ENCODE measurements around the gene DSCAML1.

Gene DSCAML1

GRCh38 chr11:117538263-117539135, 258.5 kb downstream of the DSCAML1 start:
- no peak for DNase-seq

DNA sequence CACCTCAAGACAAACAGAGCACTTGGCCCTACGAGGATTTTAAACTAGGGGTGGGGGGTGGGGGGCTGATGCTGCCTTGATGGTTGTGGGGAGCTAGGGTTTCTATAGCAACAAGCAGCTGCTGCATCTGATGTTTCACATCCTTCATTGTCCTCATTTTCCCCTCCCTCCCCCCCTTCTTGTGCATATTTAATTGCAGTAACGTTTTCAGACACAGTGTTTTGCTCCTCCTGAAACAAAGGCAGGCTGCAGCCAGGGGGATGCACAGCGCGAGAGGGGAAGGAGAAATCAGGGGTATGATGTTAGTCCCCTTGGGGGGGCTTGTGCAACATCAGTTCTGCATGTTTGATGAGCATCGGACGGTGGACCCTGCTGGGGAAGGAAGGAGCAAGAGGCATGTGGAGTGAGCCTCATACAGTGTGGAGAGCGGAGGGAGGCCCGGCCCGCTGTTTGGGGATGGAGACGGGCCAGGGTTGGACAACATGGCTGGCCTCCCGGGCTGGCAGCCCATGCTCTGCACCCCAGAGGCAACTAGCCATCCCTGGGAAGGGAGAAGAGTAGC, 261.1 kb downstream of the DSCAML1 start:
- DNase-seq: no peak

GRCh38 chr11:117535201-117535849, 261.7 kb downstream of the DSCAML1 start:
- no peak for DNase-seq

GRCh38 chr11:117532568-117532967, 264.4 kb downstream of the DSCAML1 start:
- DNase-seq: no peak

- peak; percentile 16 for DNase-seq
Observed at GRCh38 chr11:117529816-117530215, 267.2 kb downstream of the DSCAML1 start.

- DNase-seq: no peak
Observed at GRCh38 chr11:117528097-117528721, 268.8 kb downstream of the DSCAML1 start.

DNA sequence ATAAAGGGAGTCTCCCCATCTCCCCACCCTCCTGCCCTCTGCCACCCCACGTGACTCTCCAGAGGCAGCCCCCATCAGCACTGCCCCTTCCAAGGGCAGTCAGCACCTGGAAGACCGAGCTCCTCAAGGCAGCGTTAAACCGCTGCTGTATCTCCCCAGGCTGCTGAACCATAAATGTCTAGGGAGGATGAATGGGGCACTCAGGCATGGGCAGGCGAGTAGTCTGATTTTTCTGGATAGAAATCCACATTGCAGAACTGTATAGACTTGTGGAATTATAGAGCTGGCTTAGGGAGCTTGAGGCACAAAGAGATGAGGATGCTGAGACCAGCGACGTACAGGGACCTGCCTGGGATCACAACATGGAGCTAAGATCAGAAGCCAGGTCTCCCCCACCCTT, 269.7 kb downstream of the DSCAML1 start:
- no peak for DNase-seq

DNA sequence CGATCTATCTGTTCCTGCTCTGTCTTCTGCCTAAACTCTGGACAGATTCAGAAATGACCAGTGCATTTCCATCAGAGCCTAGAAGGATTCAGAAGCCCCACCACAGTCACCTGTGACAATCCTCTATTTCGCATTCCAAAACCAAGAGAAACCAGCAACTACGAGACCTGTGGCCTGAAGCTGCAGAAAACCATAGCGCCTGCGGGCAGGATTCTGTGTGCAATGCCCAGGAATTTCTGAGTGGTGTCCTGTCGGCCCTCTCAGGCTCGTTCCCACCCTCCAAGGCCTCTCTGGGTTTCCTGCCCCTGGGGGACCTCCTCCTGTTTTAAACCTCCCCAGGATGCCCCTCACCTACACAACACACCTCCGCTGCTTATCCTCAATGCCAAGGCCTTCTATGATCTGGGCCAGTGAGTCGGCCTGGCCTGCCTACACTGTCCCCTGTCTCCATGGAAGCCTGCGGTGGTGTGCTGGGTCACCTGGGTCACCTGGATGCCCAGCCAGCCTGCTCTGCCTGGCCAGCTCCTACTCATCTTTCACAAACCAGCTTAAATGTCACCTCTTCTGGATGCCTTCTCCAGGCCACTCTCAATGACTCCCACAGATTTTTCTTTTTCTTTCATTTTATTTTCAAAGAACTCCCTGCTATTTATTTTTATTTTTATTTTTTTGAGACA, 271.0 kb downstream of the DSCAML1 start:
- no peak for DNase-seq

DNA sequence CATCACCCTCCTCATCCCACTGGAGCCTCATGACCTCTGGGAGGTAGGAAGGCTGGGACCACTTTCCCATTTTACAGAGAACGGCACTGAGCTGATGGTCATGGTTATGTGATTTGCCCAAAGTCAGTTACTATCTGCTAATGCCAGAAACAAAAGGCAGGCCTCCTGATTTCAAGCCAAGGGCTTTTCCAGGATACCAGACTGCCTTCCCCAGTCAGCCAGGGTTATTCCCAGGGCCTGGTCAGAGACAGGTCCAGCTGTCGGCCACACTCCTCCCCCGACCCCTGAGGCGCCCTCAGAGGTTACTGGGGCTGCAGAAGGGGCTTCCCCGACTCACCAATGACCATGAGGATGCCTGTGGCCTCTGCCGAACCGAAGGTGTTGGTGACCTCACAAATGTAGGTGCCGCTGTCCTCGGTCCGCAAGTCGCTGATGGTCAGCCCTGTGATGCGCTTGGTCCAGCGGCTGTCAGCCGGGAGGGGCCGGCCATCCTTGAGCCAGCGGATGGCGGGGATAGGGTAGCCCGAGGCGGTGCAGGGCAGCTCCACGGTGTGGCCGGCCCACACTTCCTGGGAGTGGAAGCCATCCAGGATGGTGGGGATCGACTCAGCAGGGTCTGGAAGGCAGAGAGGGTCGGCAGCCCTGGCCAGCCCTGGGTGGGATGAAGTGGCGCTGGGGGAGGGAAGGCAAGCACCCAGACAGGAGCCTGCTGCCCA, 272.4 kb downstream of the DSCAML1 start:
- DNase-seq: no peak

- DNase-seq: no peak
Observed at GRCh38 chr11:117523680-117524079, 273.3 kb downstream of the DSCAML1 start.

DNA sequence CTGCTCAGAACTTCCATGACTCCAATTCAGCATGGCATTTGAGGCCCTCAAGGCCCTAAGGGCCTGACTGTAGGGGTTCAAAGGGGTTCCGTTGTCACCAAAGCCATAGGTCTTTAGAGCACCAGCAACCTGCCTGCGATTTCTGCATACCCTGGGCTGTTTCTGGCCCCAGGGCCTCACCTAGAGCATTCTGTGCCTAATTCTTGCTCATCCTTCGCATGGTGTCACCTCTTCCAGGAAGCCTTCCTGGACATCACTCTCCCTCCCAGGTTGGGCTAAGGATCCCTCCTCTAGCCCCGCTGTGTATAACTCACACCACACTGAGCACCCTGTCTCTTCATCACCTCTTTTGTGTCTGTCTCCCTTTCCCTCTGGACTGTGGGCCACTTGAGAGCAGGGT, 275.0 kb downstream of the DSCAML1 start:
- DNase-seq: no peak

DNA sequence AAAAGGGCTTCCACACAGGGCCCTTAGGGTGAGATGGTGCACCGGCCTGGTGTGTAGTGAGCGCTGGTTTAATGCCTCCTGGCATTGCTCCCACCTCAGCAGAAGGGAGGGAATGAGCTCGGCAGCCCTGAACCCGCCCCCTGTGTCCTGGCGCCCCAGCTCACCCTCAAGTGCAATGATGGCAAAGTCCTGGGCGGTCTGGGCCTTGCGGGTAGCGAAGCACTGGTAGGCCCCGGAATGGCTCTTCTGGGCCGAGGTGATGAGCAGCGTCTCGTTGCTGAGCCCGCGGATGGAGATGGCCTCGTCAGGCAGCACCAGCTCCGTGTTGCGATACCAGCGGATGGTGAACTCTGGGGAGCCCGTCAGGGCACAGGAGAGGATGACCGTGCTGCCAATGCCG, 276.1 kb downstream of the DSCAML1 start:
- DNase-seq: no peak

- DNase-seq: peak; percentile 22
Observed at GRCh38 chr11:117520201-117520600, 276.8 kb downstream of the DSCAML1 start.

GRCh38 chr11:117519590-117519989, 277.4 kb downstream of the DSCAML1 start:
- no peak for DNase-seq

DNA sequence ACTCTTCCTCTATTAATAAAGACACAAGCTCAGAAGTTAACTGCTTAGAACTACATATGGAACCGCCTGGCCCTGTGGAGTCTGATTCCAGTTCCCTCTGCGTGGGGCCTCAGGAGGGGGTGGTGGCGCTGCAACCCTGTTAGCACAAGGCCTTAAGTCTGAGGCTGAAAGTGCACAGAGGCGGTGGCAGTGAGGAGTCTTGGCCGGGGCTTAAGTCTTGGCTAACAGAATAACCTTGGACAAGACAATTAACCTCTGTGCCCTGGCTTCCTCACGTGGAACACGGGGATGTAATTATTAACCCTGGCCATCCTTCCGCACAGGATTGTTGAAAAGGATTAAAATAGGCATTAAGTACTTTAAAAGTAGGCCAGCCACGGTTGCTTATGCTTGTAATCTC, 277.8 kb downstream of the DSCAML1 start:
- no peak for DNase-seq

DNA sequence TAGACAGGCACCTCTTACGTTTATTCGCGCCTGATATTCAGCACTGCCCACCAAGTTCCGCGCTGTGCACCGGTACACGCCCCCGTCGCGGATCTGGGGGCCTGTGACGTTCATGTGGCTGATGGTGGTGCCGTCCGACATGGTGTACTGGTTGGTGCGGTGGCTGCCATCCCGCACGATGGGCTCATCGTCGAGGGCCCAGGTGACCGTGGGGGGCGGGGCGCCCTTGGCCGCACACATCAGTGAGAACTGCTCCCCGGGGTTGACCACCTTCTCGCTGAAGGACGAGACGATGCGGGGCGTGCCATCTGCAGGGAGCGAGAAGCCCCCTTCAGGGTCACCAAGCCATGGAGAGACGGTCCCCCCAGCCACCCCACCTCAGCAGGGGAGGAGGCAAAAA, 278.6 kb downstream of the DSCAML1 start:
- no peak for DNase-seq

- DNase-seq: no peak
Observed at GRCh38 chr11:117517097-117517496, 279.9 kb downstream of the DSCAML1 start.

DNA sequence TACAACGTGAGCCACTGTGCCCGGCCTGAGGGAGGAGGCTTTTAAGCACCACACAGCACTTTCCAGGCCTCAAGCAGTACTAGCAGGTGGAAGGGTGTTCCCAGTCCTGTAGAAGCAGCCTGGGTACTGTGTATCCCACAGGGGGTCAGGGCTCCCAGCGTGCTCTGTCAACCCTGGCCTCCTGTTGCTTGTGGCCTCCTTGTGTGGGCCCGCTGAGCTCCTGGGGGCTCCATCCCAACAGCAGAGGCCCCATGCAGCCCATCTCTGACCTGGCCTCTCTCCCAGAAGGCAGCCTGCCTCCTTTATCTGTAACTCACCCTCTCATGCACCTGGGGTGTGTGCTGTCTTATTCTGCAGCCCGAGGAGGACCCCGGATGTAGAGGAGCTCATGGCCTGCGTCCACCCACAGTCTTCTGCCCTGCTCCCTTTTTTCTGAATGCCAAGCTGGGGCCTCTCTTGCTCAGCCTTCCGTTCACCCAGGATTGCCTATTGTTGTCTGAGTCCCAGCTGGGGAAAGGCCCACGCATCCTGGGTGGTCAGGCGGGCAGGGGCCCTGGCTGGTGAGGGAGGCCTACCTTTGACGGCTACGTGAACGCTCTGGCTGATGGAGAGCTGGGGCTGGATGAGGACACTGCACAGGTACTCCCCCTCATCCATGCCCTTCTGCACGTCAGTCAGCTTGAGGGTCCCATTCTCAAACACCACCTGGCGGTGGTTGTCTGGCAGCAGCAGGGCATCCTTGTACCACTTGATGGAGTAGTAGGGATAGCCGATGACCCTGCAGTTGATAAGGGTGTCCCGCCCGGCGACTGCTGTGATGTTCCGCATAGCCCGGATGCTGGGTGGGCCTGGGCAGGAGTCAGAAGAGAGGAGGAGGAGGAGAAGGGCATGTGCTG, 280.9 kb downstream of the DSCAML1 start:
- no peak for DNase-seq

DNA sequence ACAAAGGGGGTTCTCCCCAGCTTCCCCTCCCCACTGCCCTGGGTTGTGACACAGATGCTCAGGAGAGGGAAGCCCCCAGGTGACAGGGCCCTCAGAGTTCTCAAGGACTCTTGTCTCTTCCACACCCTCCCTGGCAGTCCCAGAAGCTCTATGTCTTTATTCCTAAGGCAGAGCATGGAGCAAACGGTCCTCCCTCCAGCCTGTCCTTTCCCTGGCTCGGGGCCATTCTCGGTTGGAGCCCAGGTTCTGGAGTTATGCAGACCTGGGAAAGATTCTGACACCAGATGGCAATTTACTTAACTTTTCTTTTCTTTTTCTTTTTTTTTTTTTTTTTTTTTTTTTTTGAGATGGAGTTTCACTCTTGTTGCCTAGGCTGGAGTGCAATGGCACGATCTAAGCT, 282.8 kb downstream of the DSCAML1 start:
- DNase-seq: no peak

GRCh38 chr11:117513666-117514065, 283.4 kb downstream of the DSCAML1 start:
- no peak for DNase-seq

DNA sequence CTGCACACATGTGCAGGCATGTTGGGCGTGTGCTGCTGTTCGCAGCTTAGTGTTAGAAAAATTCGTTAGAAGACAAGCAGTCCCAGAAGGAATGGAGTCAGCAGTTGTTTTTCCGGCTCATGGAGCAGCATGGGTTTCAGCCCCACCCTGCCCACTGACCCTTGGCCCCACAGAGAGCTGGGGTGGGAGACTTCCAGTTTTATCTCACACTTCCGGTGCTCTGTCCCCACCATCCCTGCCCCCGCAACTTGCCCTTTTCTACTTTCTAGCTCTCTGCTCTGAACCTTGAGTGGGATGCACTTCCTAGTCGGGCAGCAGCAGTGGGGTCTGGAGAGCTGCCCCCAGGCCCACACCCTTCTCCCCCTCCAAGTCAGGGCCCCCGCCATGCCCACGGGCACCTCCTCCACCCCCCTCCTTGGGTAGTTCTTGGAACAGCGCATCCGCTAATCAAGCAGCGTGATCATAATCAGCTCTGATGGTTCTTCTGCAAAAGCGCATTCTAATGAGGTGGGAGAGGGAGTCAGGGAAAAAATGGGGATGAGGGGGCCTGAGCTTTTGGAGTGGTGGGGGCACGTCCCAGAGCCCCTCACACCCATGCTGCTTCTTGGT, 285.0 kb downstream of the DSCAML1 start:
- DNase-seq: no peak
